ENCODE data around the gene PTN.
"Not testable (repeated sequence)": the region's sequence is repeated elsewhere in the genome, so short reads cannot be mapped to it uniquely, and the experiment has no call there.

Gene PTN

DNA sequence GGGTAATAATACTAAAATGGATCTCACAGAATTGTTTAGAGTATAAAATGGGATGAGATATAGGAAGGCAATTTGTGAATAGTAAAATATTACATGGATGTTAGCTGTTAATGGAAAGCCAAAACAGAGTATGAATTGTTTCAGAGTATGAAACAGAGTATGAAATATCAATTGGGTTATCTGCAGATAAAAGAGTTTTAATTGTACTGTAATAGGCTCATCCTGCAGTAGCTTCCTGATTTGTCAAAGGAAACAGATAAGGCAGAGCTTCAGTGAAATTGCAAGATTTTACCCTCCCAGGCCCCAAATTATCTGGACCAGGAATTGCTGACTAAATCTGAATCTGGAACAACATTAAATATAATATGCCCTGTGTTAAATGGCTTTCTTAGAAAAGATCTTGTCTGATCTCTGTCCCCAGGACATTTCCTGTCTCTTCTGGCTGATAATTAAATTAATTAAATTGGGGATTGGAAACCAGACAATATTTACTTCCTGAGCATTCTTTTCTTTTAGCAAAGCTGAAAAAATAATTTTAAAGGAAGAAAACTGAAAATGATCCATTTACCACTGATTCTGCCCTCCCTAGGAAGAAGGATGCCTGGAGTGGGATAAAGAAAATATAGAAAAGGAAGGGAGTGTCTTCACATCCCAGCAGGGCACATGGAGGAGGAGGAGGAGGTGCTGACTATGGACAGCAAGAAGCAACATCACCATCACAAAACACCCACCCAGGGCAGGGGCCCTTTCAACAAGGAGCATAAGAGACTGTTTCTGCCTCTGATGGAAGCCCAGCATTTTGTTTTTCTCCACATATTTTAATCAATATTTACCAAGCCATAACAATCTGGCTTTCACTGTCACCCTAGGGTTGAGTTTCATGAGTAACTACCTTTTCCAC lies 18.5 kb downstream of the PTN start:
- no peak for DNase-seq (ENCODE audit: low spot score)

GRCh38 chr7:137316648-137317353 lies 26.7 kb downstream of the PTN start:
- DNase-seq (ENCODE audit: low spot score) = no peak

DNA sequence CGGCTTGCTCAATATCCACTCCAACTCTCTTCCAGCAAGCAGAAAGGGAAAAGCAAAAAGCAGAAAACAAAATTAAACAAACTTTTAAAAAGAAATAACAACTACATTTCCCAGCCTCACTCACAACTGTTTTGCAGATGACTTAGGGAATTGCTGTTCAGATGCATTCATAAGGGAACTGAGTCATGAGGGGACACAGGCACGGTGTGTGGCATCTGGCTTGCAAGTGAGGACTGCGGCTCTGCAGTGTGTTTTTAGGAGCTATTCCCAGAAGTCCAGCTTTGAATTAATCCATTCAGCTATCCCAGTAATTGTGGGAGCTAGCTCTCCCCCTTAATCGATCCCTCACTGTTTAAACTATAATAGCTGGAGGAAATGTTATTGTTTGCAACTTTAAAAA lies 30.3 kb downstream of the PTN start:
- DNase-seq (ENCODE audit: low spot score) = no peak

DNA sequence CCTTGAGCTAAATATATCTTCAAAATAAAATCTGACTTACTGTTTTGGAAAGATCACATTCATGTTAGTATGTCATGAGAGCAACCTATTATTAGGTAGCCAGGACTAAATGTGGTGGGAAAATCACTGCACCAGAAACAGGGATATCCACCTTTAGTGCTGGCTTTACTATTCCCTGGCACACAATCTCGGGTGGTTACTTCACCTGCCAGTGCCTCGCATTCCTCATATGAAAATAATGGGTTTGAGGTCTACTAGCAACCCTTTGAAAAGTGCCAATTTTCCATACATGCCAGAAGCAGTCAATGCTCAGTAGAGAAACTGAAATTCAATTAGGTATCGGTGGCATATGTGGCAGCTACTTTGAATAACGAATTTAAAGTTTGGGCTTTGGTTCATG lies 36.8 kb downstream of the PTN start:
- no peak for DNase-seq (ENCODE audit: low spot score)

- DNase-seq (ENCODE audit: low spot score) = no peak
Observed at GRCh38 chr7:137305901-137306621, 37.5 kb downstream of the PTN start.

DNA sequence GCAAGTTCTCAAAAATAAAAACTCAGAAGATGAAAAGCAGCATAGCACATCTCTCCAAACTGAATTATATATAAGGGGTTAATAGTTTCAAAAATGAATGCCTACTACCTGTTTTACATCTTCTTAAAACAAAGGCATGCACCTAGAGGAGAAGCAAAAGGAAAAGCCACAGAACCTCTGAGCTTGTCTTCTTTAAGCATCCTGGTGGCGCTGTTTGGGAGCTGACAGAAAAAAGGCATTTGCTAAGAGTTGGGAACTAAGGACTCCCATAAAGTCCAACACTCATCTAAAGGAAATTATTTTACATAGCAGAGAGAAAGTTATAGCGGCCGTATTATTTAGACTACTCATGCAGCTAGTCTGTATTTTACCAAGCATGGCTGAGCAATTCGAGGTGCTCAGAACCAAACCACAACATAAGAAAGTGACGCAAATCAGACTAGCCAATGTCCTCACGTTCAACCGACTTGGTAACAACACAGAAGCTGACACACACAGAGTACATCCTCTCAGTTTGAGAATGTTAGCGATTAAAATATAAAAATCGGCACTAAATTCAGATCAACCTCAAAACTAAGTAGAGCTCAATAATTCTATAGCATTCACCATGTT lies 38.8 kb downstream of the PTN start:
- DNase-seq (ENCODE audit: low spot score) = no peak

DNA sequence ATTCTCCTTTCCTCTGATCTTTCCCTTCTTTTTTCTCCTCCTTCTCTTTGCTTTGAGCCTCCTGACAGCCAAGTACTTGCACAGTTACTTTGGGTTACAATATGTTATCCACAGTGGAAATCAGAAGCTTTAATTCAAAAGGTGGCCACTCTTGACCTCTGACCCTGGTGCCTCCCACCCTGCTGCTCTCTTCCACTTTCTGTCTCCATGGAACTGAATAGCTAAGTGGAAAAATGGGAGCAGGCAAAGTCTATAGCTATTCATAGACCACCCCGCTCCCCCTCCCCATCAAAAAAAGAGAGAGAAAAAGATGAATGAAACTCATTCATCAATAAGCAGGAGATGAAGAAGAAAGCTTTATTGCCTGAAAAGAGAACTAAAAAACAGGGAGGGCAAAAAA lies 39.4 kb downstream of the PTN start:
- no peak for DNase-seq (ENCODE audit: low spot score)

- no peak for DNase-seq (ENCODE audit: low spot score)
Observed at GRCh38 chr7:137302081-137302480, 41.5 kb downstream of the PTN start.

GRCh38 chr7:137298464-137298794 lies 45.1 kb downstream of the PTN start:
- no peak for DNase-seq (ENCODE audit: low spot score)

DNA sequence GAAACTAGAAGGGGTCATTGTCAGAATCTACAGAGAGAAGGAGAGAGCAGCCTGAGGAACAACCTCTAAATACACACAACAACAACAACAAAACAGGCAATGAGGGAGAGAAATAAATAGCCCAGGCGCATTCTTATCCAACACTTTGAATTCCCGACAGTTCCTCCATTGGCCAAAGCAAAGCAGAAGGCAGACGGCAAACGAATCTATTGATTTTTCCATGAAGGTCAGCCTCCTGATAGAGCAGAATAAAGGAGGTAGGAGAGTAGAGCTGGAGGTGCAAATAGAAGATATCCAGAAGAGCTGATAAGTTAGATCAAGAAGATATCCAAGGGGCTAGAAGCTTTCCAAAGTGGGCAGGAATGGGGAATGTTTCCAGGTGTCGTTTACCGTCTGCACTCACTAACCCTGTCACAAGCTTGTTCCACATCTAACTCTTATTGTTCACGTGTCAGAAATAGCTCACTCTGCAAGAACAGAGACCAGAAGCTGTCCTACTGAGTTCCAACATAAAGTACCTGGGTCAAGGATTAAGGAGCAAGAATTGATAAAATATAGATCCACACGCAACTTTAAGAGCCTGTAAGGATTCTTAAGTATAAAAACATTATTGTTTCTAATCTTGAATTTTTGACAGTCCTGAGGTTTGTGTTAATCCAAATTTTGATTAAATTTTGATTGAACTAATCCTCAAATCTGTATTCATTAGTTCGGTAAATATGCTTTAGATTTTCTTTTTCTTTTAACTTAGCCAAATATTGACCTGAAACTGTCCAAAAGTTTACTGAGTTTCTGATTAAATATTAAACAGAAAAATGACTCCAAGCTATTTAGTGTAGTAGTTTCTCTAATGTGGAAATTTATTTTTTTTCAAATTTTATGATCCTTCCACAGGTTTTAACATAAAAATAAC lies 45.7 kb downstream of the PTN start:
- DNase-seq (ENCODE audit: low spot score) = no peak

DNA sequence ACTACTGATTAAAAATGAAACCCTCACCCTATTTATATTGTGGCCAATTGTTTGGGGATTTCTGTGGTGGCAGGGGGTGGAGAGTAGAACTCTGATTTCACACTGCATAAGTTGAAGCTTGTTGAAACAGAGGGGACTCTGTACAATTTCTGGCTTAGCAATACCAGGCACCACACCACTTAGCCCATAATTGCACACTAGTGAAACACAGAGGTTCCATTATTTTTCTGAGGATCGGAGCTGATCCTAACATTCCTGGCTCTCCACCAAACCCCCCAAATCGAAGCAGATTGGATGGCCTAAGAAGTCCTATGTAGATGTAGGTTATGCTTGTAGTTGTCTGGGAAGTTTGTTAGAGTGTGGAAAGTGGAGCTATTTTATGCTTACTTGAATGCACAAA lies 47.0 kb downstream of the PTN start:
- no peak for DNase-seq (ENCODE audit: low spot score)

DNA sequence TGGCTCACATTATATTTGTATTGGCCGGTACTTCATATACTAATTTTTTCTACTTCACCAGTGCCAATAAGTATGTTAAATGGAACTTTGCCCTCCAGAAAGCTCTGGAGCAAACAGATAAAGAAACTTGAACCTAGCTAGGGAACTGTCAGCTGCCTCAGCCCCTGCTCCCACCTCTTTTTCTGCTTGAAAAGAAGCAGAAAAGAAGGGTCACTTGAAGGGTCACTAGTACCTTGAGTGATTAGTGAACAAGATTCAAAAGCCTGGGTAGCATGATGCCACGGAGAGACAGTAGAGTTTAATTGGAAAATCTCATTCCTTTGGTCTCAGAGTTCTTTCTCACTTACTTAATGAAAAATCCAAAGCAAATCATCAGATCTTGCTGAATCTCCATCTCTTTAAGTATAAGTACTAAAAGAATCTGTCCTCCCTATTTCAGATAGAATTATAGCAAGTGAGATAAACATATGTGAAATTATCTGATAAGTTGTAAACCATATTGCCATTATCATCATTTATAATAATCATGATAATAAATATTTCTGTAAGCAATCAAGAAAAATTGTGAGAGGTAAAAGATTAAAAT lies 47.7 kb downstream of the PTN start:
- no peak for DNase-seq (ENCODE audit: low spot score)

DNA sequence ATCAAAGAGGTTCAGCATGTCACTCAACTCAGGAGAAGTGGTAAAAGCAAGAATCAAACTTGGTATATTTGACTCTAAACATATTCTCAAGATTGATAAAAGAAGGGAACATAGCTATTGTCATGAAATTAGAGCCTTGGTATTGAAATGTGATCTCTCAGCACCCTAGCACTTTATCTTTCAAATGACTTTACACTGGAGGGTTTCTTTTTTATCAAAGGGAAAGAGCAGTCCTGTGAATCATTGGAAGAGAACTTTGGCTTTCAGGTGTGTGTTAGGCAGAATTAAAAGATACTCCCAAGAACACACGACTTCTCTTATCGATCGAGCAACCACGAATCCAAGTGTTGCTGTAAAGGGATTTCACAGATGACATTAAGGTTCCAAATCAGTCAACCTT lies 54.4 kb downstream of the PTN start:
- no peak for DNase-seq (ENCODE audit: low spot score)

- no peak for DNase-seq (ENCODE audit: low spot score)
Observed at GRCh38 chr7:137287651-137288258, 55.8 kb downstream of the PTN start.

DNA sequence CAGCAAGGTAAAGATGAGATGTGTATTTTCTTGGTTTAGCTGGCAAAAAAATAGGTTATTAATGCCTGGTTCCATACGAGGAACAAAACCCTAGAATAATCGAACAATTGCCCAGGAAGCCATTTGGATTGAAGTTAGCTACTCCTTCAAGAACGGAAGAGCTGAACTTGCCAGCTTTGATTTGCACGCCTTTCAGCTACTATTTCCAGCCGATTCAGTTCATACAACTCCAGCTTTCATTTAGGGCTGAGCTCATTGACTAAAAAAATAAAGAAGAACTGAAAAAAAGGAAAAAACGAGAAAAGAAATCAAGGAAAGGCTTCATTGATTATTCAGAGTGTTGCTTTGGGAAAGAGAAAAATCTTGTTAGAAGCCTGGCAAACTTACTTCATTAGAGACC lies 60.4 kb downstream of the PTN start:
- no peak for DNase-seq (ENCODE audit: low spot score)

DNA sequence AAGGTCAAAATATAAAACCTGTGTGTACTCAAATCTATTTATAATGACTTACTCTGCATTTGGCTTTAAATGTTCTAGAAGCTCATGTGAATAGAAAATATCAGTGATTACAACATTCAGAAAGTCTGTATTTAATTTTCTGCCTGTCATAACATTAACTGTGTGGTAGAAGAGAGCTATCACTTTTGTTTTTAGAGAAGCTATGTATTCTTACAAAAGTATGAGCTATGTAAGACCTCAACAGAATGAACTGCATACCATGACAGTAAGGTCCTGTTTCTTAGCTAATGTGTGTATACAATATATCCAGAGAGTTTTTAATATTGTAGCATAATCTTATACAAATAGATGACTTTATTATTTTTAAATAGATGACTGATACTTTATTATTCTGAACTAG lies 61.5 kb downstream of the PTN start:
- DNase-seq (ENCODE audit: low spot score) = no peak

- DNase-seq (ENCODE audit: low spot score) = no peak
Observed at GRCh38 chr7:137276189-137276588, 67.3 kb downstream of the PTN start.

- DNase-seq (ENCODE audit: low spot score) = no peak
Observed at GRCh38 chr7:137272249-137272648, 71.3 kb downstream of the PTN start.

GRCh38 chr7:137269240-137269639 lies 74.3 kb downstream of the PTN start:
- DNase-seq (ENCODE audit: low spot score) = no peak

DNA sequence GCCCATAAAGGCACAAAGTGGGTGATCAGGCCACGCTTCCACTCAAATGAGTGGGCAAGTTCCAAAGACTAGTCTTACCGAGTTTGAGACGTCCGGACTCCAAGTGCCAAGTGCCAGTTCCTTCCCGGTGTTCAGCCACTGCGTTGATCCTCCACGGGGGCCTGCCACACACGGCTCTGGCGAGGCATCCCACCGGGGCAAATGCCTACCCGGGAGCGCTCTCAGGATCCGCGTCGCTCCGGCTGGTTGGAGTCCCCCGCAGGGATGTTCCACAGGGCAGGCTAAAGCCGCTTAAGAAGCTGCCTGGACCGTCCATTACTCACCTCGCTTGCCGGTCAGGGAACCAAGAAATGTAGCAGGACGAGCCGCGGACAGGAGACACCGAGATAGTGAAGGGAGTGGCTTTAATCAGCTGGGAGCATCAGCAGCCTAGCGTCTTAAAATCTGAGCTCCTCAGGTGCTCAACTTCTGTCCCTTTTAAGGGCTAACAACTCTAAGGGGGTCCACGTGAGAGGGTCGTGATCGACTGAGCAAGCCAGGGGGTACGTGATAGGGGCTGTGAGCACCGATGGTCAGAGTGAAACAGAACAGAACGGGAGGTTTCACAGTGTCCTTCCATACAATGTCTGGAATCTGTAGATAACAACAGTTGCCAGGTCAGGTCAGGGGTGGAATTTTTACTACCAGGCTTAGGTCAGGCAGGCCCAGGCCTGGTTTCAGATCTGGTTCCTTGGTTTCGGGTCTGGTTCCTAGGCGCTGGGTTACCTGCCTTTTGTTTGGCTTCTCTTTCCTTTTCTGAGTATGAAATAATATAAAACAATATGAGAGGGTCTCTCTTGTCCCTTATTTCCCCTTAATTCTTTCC lies 75.3 kb downstream of the PTN start:
- not testable (repeated sequence) for DNase-seq (ENCODE audit: low spot score)
